Midbrain (tissue), 1 donor: ENCODE measurements around the gene CEP97.
A peak's percentile ranks its signal among the peaks of the same experiment; 100 is the strongest.
"Not testable (repeated sequence)": the region's sequence is repeated elsewhere in the genome, so short reads cannot be mapped to it uniquely, and the experiment has no call there.

ENCODE experiments used
- DNase-seq: peaks from one replicate; lab custom pipeline; 2025; lab: John Stamatoyannopoulos, UW

CEP97 gene

GRCh38 chr3:101724329-101725193 lies at the start of gene CEP97:
Gene CEP97 (plus strand): TSS chr3:101724614. CDS start chr3:101724677, 63 bp downstream.
- DNase-seq, result peak; percentile 97

GRCh38 chr3:101675709-101676215 lies 48.7 kb upstream of the CEP97 start:
- DNase-seq, result no peak

DNA sequence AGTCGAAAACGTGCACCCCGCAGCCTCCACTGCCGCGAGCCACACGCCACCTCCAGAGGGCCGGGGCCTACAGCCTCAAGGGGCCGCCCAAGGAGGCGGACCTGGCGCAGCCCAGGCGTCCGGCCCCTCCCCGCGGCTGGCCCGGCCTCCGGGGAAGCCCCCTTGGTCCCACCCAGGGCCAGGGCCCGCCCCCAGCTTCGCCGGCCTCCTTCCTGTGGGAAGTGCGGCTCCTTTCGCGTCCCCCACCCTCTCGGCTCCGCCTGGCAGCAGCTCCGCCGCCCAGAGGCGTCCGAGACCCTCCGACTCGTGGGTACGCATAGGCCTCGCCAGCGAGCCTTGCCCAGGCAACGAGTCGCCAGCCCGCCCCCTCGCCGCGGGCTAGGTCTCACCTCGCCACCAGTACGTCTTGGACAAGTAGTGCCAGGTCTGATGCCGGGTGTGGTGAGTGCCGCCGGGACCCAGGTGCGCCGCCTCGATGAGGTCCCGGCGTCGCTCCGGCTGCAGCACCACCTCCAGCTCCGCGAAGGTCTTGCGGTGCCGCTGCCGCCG lies 48.1 kb upstream of the CEP97 start:
- DNase-seq, result no peak

DNA sequence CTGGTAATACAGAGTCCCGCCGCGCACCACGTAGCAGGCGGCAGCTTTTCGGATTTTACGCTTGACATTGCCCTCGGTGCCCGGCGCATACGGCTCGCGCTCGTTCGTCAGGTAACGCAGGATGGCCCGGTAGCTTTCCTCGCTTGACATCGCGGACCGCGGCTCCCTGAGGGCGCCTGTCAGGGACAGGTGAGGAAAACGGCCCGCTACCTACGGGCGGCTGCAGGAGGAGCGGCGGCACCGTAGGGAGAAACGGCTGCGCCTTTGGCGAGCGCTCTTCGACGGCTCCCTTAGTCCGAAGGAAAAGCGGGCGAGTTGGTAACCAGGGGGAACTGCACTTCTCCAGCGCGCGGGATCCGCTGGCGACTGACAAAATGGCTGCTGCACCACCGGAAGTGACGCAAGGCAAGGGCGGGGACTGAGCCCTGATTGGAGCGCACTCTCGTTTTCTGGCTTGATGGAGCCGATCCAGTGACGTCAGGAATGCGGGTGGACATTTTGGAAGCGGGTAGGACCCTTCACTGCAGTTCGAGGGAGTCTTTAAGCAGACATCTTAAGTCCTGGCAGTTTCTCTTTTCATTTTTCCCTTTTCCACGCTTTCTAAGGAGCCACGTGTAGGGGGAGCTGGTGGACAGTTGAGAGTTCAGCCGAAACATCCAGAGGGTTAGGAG lies 47.5 kb upstream of the CEP97 start, which contains the start of gene ZBTB11:
TSS of gene ZBTB11 (minus strand) at position 368 of the 671 bp plus-strand sequence. CDS start at position 150, 218 bp downstream.
- DNase-seq, result no peak

DNA sequence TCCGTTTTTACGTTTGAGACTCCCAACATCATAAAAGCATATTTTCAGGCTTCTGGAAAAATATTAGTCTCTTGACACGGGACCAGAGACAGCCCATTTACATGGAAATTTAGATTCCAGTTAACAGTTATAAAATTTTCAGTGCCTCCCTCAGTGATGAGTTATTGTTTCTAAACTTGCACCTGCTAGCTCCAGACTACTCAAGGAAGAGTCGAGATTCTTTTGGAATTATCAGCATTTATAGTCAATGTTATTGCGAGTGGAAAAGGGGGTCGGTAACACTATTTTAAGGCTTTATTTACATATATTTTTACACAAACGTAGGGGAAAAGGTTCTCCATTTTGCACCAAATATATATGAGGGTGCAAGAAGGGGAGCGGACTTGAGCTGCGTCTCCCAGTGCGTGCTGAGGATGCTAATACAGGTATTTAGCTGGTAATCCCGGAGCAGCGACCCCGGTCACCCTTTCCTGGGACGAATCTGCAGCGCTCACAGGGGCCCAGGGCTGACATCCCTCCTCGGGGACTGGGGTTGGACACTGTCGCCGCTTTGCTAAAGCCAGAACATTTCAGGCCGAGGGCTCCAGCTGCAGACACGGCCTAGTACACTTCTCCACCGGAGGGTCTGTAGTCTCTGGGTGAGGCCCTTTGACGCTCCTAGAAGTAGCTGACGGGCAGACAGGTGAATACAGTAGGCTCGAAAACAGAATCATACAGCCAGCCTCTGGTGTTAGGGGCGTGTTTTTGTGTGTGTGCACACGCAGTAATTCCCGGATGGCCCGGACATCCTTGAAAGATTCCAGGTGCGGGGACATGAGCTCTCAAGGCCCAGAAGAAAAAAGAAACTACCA lies 46.8 kb upstream of the CEP97 start:
- DNase-seq, result no peak

DNA sequence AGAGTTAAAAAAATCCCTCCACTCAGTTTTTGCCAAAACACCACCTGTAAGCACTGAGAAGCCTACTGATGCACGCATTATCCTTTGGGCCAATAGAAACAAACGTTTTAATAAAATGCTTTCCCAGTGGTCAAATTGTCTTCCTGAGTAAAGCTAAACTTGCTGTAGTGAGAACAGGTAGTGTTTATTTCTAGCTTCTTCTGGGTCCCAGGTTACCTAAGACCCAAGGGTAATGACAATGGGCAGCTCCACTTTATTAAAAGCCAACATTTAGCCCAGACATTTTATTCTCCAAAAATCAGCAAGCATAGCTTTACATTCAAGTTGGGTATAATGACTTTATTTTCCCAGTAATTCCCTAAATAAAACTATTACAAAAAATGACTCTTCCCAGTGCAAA lies 45.6 kb upstream of the CEP97 start:
- DNase-seq, result not testable (repeated sequence)

DNA sequence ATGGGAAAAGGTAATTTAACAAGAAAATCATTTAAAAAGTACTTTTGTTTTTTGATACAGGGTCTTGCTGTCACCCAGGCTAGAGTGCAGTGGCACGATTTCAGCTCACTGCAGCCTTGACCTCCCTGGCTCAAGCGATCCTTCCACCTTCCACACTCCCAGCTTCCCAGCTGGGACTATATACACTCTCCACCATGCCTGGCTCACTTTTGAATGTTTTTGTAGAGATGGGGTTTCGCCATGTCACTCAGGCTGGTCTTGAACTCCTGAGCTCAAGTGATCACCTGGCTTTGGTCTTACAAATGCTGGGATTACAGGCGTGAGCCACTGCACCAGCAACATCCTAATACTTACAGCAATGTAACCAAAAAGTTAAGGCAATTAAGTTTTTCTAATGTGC lies 43.9 kb upstream of the CEP97 start:
- no peak for DNase-seq

GRCh38 chr3:101685050-101685400 lies 39.4 kb upstream of the CEP97 start:
- no peak for DNase-seq

DNA sequence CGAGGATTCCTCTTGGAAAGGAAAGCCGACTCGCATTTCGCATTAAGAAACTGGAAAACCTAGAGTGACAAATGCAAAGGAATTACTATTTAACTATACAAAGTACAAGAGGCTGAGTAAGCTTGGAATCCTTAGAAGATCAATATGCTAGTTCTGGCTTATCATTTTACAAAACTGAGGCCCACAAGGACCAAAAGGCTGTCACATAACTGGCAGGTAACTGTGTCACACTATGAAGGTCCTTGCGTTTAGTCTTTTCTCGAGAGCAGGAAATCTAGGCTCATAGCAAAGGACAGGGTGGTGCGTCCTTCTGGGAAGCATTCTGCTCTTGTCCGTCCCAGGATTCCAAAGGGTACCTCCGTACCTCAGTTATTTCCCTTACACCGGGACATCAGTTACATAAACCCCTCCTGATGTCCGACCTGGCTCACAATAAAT lies 38.5 kb upstream of the CEP97 start:
- no peak for DNase-seq

- DNase-seq, result no peak
Measured at GRCh38 chr3:101687142-101687931, 37.1 kb upstream of the CEP97 start.

- DNase-seq, result no peak
Measured at GRCh38 chr3:101689286-101689685, 35.1 kb upstream of the CEP97 start.

DNA sequence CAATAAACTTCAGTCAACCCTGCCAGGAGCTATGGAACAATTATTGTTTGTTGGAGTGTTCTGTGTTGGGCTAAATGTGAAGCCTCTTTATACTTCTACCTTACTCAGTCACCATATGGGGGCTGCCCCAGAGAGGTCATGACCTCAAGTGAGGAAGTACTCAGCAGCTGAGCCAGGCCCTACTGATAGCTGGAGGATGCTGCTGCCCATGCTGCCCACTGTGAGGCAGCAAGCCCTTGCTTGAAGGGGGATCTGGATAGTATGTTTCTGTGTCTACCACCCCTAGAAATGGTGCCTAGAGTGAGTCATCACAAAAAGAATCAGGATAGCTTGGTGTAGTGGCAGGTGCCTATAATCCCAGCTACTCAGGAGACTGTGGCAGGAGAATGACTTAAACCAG lies 33.4 kb upstream of the CEP97 start:
- DNase-seq, result no peak

GRCh38 chr3:101691685-101692671 lies 32.4 kb upstream of the CEP97 start:
- DNase-seq, result not testable (repeated sequence)

GRCh38 chr3:101693540-101693939 lies 30.9 kb upstream of the CEP97 start:
- not testable (repeated sequence) for DNase-seq

DNA sequence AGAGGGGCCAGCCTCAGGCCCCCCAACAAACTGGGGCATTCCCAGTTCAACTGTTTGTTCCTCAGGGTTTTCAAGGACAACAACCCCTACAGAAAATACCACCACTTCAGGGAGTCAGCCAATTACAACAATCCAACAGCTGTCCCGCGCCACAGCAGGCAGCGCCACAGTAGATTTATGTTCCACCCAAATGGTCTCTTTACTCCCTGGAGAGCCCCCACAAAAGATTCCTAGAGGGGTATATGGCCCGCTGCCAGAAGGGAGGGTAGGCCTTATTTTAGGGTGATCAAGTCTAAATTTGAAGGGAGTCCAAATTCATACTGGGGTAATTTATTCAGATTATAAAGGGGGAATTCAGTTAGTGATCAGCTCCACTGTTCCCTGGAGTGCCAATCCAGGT lies 29.6 kb upstream of the CEP97 start:
- not testable (repeated sequence) for DNase-seq

DNA sequence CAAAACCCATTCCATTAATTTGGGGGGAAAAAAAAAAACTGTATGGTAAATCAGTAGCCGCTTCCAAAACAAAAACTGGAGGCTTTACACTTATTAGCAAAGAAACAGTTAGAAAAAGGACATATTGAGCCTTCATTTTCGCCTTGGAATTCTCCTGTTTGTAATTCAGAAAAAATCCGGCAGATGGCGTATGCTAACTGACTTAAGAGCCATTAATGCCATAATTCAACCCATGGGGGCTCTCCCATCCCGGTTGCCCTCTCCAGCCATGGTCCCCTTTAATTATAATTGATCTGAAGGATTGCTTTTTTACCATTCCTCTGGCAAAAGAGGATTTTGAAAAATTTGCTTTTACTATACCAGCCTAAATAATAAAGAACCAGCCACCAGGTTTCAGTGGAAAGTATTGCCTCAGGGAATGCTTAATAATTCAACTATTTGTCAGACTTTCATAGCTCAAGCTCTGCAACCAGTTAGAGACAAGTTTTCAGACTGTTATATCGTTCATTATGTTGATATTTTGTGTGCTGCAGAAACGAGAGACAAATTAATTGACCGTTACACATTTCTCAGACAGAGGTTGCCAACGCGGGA lies 28.5 kb upstream of the CEP97 start:
- DNase-seq, result no peak

DNA sequence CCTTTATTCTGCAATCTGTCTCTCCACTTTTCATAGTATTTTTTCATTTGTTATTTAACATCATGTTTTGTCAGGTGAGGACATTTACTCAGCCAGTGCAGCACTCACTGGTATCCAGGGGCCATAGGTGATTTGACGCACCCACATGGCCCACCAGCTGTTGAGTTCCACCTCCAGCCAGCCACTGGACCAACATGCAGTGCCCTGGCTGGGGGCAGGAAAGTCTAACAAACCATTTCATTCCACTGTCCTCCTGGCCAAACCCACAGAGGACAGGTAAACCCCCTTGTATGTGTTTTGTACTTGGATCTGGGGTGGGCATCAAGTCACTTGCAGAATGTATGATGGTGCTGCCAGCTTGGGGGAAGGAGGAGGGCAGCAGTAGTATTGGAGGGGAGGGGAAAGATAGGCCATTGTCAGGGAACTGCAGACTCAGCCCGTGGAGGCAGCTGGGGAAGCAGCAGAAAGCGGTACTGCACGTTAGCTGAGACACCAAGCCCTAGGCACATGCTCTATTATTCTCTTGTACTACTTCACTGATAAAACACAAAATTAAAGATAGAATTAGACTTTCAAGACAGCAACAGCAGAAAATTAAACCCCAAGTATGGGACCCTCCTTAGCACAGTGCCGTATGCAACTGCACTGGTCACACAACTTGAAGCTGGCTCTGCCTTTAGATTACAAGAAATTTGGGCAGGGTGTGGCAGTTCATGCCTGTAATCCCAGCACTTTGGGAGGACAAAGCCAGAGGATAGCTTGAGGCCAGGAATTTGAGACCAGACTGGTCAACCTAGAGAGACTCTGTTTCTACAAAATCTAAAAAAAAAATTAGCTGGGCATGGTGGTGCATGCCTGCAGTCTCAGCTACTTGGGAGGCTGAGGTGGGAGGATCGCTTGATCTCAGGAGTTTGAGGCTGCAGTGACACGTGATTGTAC lies 22.4 kb upstream of the CEP97 start:
- no peak for DNase-seq

DNA sequence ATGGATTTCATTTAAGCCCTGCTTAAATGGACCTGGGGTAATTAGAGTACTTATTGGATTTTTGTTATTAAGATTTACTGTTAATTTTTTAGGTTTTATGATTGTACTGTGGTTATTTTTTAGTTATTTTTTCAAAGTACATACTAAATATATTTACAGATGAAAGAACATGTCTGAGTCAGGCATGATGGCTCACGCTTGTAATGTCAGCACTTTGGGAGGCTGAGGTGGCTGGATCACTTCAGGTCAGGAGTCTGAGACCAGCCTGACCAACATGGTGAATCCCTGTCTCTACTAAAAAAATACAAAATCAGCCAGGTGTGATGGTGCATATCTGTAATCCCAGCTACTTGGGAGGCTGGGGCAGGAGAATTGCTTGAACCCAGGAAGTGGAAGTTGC lies 21.7 kb upstream of the CEP97 start:
- DNase-seq, result no peak
